ENCODE data around the gene GRID2. TPM values are rescaled to one million over a fixed set of nuclear protein-coding genes. Genes with fewer than 3 reads are reported as not detected.
A peak's percentile ranks its signal among the peaks of the same experiment; 100 is the strongest.

The GRID2 gene
- total RNA-seq, 6 experiments from 2014 or later: not detected

DNA sequence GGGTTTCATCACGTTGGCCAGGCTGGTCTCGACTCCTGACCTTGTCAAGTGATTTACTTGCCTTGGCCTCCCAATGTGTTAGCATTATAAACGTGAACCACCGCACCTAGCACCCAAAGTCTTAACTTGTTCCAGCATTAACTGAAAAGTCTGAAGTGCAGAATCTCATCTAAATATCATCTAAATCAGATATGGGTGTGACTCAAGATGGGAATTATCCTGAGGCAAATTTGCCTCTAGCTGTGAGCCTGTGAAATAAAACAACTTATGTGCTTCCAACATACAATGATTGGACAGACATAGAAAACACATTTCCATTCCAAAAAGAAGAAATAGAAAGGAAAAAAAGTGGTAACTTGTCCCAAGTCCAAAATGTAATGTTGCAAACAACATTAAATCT, 883.7 kb downstream of the GRID2 start:
- WGBS (ENCODE audit: insufficient coverage, low coverage, low lambda C conversion rate, missing lambda C conversion rate): 74% methylated on average over 4 of the region's 4 CpGs

DNA sequence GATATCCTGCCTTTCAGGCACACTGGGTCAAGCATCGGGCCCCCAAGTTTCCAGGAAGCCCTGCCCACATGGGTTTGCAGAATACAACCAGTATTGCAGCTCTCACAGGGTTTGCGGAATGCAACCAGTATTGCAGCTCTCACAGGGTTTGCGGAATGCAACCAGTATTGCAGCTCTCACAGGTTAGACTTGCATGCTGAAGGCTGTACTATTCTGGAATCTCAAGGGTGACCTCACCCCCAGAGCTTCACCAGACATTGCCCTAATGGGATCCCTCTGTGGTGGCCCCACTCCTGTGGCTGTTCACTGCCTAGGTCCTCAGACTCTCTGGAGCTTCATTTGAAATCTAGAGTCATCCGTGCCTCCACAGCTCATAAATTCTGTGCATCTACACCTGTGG, 884.1 kb downstream of the GRID2 start:
- ATAC-seq (no peak), DNase-seq (no peak)
- TF ChIP-seq, protein P1, sequence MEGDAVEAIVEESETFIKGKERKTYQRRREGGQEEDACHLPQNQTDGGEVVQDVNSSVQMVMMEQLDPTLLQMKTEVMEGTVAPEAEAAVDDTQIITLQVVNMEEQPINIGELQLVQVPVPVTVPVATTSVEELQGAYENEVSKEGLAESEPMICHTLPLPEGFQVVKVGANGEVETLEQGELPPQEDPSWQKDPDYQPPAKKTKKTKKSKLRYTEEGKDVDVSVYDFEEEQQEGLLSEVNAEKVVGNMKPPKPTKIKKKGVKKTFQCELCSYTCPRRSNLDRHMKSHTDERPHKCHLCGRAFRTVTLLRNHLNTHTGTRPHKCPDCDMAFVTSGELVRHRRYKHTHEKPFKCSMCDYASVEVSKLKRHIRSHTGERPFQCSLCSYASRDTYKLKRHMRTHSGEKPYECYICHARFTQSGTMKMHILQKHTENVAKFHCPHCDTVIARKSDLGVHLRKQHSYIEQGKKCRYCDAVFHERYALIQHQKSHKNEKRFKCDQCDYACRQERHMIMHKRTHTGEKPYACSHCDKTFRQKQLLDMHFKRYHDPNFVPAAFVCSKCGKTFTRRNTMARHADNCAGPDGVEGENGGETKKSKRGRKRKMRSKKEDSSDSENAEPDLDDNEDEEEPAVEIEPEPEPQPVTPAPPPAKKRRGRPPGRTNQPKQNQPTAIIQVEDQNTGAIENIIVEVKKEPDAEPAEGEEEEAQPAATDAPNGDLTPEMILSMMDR (IDR thresholded peaks at IDR 0.05): no peak
- no peak for TF ChIP-seq POLR2A (IDR thresholded peaks at IDR 0.05)
- intact Hi-C loops (cut with DNase I): no loop called here
- Histone ChIP-seq H3K36me3 (no peaks in the 10 kb centered on the region), H3K4me3 (no peak overlapping the region), H3K27ac (no peak overlapping the region), H3K27me3 (no peaks in the 10 kb centered on the region), H3K4me1 (peaks cover 0 to 5% (median 0%) of the 10 kb centered on the region in 4 donors), H3K9me3 (no peaks in the 10 kb centered on the region)
- WGBS (ENCODE audit: insufficient coverage, low coverage, low lambda C conversion rate, missing lambda C conversion rate): no CpG with 5 or more reads among the region's 4 CpGs

More for the DNA sequence above, 883.7 kb downstream of the GRID2 start:
- H3K4me1 ChIP-seq: peaks cover 0 to 5% (median 0%) of the 10 kb centered on the region in 4 donors
- no peaks in the 10 kb centered on the region for H3K27me3 ChIP-seq
- ATAC-seq (no peak), DNase-seq (no peak)
- H3K4me3 ChIP-seq: no peak overlapping the region
- no peak overlapping the region for H3K27ac ChIP-seq
- H3K9me3 ChIP-seq: no peaks in the 10 kb centered on the region
- no peaks in the 10 kb centered on the region for H3K36me3 ChIP-seq
- TF ChIP-seq POLR2A (IDR thresholded peaks at IDR 0.05): no peak
- TF ChIP-seq, protein P1 (IDR thresholded peaks at IDR 0.05): no peak
- intact Hi-C loops (cut with DNase I): no loop called here

DNA sequence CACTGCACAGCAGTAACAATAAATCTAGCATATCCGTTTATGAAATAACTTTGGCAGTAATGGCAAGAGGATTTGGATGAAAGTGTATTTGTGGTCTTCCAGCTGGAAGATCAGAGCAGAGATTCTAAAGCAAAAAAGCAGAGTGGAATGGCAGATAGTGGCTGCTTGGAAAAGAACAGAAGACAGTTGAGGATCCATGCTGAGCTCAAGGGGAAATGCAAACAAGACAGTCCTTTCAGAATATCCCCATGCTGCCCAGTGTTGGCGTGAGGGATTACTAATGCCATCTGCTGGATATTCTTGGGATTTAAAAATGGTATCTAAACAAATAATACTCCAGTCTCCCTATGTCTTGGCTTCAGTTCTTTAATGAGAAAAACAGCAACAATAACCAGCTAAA, 895.7 kb downstream of the GRID2 start:
- WGBS (ENCODE audit: insufficient coverage, low coverage, low lambda C conversion rate, missing lambda C conversion rate): 35% methylated on average over 2 of the region's 2 CpGs
- no peak for DNase-seq

DNA sequence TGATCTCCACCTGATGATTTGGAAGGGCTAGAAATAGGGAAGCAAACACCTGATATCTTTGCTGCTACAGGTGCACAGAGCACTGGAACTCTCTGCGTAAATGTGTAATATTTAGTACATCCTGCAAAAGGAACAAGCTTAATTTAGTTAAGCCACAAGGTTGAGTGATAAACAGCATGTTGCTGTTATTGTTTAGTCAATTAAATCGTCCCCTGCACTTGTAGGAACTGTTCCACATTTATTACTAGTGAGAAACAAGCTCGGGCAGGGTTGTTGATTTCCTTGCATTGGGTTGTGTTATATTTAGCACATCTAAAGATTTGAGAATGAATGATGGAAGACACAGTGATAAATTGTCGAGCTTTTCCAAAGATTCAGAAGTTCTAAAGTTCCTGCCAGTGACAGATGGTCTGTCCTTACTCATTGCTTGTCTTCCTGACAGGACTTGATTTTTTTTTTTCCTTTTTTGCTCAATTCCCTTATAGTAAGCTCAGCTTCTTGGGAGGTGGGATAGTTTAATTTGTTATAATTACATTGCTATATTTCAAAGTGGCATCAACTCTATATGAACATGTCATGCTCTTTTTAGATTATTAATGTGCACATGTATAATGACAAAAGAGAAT, 897.8 kb downstream of the GRID2 start:
- ATAC-seq: no peak
- Histone ChIP-seq H3K4me1 (no peaks in the 10 kb centered on the region), H3K27ac (no peak overlapping the region), H3K27me3 (no peaks in the 10 kb centered on the region), H3K9me3 (no peaks in the 10 kb centered on the region), H3K4me3 (no peak overlapping the region), H3K36me3 (no peaks in the 10 kb centered on the region)
- WGBS (ENCODE audit: insufficient coverage, low coverage, low lambda C conversion rate, missing lambda C conversion rate): 22% methylated on average over 4 of the region's 4 CpGs
- TF ChIP-seq, protein P1 (IDR thresholded peaks at IDR 0.05): no peak
- no peak for TF ChIP-seq POLR2A (IDR thresholded peaks at IDR 0.05)
- no peak for DNase-seq
- intact Hi-C loops (cut with DNase I): no loop called here

More for the DNA sequence above, 895.7 kb downstream of the GRID2 start:
- Histone ChIP-seq H3K27ac (no peak overlapping the region), H3K27me3 (no peaks in the 10 kb centered on the region), H3K4me1 (no peaks in the 10 kb centered on the region), H3K9me3 (no peaks in the 10 kb centered on the region), H3K4me3 (no peak overlapping the region), H3K36me3 (no peaks in the 10 kb centered on the region)
- no peak for TF ChIP-seq POLR2A (IDR thresholded peaks at IDR 0.05)
- TF ChIP-seq, protein P1 (IDR thresholded peaks at IDR 0.05): peak; percentile 54 to 65 (median 60)
- intact Hi-C loops (cut with DNase I): no loop called here
- ATAC-seq: peak; percentile 88 to 93 (median 89)
